Mucosa of gallbladder (tissue), 1 donor: Measurements from ENCODE around the gene TFB1M. TPM values are rescaled to one million over a fixed set of nuclear protein-coding genes. Genes with fewer than 3 reads are reported as not detected.
"Not testable (repeated sequence)": the region's sequence is repeated elsewhere in the genome, so short reads cannot be mapped to it uniquely, and the experiment has no call there.

Source experiments
- DNase-seq: peaks from one replicate; pipeline ENCODE4 v3.0.0-alpha.2; 2020; ENCODE audit warnings: low spot score
- total RNA-seq: library from RNA; stranded (reverse); gene quantifications from one replicate; pipeline ENCODE4 v1.2.1, GENCODE V29; 2021
- donor health status: DM: no; HTN: no; CAD: no.

TFB1M gene
- total RNA-seq, 1 donor from 2014 or later, result 17.6 TPM

DNA sequence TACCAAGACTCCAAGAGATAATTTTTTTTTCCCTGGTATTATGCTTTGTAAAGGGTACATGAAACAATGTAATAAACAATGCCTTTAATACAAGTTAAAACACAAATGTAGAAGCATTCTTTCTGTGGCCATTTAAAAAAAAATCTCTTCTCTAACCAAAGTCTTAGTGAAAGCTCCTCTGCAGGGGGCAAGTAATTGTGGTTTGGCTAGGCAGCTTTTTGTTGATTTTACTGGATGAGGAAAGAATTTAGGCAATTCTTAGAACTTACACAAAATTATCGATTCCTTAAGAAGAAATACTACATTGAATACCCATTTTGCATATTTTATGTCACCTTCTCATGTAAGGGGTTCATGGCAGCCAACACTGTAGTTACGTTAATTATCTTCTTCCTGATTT lies 12.4 kb downstream of the TFB1M start:
- DNase-seq, result no peak

DNA sequence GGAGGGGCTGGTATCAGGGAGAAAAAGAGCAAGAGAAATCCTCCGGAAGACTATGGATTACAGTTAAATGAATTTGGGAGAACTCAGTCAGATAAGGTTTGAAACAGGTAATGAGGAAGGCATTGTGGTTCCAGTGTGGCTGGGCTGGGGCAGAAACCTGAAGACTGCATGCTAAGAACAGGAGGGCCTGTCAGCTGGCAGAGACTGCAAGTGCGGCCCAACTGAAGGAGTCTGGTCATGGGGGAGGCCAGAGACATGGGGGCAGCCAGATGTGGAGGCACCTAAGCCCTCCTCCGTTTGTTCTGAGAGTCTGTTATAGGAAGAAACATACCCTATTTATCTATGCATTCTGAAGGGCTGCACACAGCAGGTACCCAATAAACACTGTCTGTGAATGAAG lies 16.6 kb downstream of the TFB1M start:
- DNase-seq, result no peak

DNA sequence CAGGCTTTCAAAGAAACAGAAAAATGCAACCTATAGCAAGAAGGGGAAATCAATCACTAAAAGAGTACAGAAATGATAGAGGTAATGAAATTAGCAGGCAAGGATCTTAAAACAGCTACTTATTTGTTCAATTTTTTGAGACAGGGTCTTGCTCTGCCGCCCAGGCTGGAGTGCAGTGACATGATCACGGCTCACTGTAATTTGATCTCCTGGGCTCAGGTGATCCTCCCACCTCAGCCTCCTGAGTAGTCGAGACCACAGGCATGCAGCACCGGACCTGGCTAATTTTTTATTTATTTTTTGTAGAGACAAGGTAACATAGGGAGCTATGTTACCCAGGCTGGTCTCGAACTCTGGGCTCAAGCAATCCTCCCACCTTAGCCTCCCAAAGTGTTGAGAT lies 21.6 kb downstream of the TFB1M start:
- no peak for DNase-seq

DNA sequence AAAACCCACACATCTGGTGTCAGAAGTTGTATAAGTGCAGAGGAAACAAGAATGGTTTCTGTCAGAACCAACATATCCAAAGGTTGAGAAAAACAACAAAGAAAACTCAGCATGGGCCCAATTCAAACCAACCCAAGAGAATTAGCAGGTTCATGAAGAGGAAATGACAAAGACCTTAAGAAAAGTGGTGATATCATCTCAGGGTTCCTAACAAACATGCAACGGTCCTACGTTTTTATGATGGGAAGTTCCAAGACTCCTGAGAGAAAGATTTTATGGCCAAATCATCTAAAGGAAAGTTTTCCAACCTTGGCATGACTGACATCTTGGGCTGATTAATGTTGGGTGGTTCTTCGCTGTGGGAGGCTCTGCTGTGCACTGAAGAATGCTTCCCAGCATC lies 23.0 kb downstream of the TFB1M start:
- no peak for DNase-seq

DNA sequence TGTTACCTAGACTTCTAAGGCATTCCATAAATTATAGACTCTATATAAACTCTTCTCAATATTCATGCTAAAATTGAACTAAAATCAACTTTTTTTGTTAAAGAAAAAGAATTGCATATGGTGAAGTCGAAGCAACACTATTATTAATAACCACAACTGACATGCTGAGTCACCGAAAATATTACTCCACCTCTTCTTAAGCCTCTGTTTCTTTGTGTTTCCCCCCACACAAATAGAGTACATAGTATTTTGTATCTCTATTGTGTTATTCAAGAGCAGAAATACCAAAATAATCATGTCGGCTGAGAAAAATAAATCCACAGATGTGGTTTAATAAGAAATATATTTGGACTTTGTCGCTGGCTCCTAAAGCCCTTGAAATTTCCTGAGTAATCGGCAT lies 23.8 kb downstream of the TFB1M start:
- no peak for DNase-seq

DNA sequence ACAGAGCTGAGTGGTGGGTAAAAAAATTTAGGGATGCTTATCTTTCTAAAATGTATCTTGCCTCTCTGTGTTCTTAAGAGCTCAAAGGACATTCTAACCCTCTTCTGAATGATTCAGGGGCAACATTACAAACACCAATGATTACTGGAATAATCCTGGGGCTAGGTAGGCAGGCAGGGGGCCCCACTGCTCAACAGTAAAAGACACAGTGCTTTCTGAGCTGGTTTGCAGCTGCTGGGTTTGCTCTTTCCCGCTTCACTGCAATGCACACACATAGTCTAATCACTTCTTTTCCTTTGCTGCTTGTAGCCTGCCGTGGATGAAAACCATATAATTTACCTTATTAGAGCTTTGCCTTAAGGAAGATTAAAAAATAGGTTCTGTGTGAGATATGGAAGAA lies 26.5 kb downstream of the TFB1M start:
- DNase-seq, result no peak

DNA sequence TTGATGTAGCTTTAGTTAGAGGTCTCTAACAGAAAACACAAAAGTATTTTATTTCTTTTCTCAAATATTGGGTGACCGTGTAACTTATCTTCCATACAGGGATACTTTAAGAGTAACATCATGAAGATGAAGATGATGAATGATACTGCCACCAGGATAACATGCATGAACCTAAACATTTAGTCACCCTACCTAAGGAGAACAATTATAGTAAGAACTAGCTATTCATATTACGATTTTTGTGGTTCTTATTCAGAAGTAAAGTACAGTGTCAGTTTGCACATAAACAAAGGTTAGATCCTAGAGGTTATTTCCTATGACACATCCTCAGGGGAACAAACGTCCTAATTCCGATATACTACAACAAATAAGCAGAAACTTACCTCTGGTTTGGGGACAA lies 29.5 kb downstream of the TFB1M start:
- no peak for DNase-seq

DNA sequence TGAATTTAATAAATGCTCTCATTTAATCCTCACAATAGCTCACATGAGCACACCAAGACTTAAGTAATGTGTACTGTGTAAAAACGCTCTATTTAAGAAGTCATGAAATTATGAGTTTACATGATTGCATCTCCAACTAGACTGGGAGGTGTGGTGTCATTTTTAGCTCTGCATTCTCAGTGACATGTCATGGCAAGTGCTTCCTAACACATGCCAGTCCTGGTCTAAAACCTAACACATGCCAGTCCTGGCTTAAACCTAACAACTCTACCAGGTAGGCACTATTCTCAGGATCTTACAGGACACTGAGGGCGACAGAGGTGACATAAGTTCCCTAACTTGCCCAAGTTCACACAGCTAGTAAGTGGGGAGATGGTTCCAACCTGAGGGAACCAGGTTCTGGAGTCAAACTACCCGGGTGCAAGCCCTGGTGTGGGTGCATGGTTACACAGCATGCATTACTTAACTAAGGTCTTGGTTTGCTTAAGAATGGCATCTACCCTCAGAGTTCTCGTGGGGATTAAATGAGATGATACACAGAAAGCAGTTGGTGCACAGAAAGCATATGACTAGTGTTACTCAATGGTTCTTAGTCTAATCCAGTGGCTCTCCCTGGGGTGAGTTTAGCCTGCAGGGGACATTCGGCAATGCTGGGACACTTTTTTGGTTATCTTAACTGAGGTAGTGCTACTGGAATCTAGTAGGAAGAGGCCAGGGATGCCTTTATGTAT lies 35.8 kb downstream of the TFB1M start:
- no peak for DNase-seq

DNA sequence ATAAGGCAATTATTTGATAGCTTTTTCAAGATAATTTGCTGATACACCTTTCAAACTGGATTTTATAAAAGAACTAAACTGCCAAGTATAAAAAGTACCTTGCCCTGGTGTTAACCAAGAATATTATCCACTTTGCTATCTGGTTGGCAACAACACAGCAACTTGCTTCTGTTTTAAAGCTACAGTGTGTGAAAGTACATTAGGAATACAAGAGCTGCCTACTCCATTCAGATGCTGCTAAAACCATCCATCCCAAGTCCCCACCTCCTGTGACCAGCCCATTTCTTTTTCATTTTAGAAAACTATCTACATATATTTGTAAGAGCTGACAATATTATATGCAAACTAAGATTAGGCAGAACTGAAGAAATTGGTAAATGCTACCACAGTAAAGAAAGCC lies 37.6 kb downstream of the TFB1M start:
- no peak for DNase-seq

DNA sequence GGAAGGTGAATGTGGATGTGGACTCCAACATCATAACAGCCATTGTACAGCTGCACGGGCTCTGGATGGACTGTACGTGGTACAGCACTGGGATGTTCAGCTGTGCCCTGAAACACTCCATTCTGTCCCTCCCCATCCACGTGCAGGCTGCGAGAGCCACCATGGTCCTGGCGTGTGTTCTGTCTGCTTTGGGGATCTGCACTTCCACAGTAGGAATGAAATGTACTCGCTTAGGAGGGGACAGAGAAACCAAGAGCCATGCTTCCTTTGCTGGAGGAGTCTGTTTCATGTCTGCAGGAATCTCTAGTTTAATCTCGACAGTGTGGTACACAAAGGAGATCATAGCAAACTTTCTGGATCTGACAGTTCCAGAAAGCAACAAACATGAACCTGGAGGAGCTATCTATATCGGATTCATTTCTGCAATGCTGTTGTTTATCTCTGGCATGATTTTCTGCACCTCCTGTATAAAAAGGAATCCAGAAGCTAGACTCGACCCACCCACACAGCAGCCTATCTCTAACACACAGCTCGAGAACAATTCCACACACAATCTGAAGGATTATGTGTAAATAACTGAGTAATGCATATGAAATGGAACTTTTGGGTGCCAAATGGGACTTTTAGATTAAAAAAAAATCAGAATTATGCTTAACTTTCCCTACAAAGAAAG lies 38.3 kb downstream of the TFB1M start:
- DNase-seq, result no peak

DNA sequence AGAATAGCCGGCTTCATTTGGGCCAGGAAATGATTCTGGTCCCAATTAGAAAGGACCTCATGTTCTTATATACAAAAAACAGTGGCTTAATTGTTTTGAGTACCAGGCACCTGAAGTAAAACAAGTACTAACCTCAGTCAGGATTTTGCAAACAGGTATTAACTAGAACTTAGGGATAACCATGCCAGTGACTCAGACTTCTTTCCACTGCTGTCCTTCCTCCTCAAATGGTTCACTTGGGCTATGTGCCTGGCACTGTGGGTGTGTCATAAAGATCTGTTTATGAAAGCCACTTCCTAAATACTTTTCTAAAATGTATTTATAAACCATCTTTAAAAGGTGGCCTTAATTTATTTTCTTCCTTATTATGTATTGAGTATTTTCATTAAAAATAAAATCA lies 39.8 kb downstream of the TFB1M start:
- DNase-seq, result no peak

DNA sequence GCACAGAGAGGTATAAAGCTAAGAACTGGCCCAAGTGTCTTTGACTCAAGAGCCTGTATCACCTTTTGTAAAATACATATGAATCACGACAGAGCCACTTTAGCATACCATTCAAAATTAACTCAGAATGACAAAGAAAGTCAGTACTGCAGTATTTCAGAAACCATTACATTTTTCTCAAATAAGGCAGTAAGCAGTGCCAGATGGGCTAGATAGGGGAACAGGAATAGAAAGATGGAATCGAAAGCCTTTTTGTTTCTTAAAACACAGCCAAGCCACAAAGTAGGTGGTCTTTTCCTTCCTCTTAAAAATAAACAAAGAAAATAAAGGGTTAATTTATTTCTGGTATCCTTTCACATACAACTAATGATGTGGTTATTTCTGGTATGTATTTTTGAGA lies 40.2 kb downstream of the TFB1M start:
- DNase-seq, result no peak

DNA sequence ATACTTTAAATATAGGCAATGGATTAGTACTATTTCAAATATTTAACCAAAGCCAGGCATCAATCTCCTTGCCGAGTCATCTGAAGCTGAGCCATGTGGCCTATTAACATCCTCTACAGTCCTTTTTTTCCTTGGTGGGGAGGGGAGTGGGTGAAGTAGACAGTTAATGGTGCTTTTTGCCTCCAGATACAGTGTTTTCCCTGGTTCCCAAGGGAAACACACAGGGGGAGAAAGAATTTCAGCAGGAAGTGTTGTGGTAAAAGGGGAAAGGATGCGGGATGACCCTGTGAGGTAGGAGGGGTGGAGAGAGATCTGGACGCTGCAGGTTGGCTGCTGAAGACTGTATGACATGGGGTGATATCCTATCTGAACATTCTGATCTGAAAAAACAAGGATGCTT lies 40.9 kb downstream of the TFB1M start:
- DNase-seq, result no peak

DNA sequence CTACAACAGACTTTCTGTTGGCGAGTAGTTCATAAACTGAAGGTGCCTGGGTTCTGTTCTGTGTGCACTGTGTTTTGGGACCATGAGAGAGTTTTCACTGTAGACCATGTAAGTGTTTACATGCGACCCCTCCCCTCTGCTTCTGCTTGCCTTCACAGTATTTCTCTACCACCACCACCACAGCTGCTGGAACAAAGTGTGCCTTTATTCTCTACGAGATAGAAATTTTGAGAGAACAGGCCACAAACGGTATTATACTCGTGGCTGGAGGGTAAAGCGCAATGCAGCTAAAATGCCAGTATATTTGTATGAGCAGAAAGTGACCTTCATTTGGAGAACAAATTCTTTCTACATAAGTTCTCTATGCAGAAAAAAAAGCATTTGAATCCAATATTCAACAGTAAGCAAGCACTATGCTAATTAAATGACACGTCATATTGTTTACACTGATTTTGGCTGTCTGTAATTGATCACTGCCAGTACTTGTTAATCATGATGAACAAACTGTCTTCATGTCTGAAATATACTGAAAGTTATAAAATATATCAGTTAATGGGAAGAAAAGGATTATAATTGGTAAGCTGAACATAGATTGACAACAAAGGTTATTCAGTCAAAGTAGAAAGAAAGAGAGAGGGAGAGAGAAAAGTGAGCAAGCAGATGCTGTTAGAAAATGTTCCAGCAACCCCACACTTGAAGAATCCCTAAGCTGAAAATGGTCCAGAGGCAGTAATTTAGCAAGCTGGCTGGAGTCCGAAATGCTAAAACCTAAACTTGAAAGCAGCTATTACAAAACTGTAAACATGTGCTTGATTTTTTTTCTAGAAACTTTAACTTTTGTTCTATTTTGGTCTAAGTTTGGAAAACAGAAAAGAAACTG lies 41.7 kb downstream of the TFB1M start:
- no peak for DNase-seq

DNA sequence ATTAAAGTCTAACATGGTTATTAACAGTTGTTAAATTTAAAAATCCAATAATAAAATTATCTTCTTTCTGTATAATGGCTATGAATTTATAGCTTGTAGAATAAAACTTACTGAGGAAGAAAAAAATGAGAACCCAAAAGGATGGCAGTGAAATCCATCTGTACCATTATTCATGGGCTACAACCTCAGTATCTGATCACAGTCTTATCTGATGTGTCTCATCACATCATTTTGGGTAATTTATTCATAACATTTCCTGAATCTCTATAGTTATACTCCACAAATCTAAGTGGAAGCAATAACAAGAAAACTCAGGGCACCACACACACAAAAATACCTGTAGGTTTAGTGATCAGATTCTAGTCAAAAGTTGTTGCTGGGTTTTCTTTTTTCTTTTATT lies 43.1 kb downstream of the TFB1M start:
- no peak for DNase-seq

DNA sequence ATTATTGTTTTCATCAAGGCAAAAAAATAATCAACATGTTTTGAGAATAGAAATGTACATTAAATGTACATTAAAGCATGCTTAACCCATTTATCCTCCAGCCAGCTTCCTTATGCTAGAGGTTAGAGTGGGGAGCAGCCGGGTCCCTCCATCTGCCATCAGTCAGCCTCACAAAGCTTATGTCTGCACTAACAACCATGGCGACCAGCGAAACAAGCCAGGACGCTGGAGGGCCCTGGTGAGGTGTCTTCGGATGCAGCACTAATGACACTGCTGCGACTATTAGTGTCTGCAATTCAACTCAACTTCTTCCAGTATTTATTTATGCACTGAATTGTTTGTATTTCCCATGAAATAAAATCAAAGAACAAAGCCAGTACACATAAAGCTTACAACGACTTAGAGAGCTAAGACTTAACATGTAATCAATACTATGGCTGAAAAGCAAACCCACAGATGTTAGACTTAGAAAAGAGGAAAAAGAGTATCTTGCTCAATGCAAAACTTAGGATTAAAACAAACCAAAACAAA lies 43.7 kb downstream of the TFB1M start:
- DNase-seq, result no peak

DNA sequence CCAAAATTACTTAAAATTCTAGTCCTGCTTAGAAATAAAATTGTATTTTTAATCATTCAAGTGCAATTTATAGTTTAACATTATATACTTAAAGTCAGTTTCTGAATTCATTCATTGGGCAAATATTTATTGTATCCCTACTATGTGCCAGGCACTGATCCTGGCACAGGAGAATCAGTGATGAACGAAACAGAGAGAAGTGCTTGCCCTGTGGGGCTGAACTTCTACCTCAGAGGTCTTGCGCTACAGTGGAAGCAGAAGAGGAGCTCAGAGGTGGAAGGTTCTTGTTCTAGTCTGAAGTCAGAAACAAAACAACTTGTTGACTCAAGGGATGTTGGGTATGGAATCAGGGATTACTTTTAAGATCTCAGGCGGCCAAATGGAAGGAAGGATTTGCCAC lies 44.5 kb downstream of the TFB1M start:
- no peak for DNase-seq

DNA sequence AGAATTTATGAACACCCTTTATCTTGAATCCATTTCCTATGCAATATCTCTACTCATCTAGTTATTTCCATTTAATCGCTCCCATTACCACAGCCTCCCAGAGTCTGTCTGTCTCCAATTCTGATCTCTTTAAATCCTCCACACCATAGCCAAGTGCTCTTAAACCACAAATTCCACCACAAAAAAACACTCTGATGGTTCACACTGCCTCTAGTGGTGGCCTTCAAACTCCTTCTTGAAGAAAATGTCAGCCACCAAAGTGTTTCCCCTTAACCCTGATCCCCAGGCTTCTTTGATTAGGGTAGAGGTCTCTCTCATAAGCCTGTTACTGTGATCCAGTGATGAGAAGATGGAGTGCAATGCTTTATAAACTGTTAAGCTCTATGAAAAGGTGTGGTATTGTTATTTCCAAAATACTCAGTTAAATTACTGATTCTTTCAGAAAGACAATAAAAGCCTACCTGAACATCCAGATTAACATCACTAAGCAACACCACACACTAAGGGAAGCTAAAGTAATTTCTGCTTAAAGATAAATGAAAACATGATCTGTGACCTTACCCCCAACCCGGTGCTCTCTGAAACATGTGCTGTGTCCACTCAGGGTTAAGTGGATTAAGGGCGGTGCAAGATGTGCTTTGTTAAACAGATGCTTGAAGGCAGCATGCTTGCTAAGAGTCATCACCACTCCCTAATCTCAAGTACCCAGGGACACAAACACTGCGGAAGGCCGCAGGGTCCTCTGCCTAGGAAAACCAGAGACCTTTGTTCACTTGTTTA lies 46.0 kb downstream of the TFB1M start:
- not testable (repeated sequence) for DNase-seq

DNA sequence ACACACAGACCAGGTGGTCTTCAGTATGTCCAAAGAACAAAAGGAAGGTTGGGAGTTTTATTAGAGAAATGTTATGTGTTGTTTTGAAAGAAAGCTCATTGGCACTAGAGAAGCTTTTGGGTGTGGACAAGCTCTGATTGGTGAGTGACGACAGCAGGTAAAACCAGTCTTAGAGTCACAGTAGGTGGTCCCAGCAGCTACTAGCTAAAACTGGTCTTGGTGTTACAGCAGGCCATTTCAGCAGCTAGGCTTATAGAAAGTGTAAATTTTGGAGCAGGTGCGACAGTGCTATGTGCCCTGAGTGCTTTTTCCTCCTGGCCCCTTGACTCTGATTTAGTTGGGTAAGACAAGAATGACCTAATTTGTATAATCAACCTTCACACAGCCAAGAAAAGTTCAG lies 46.9 kb downstream of the TFB1M start:
- DNase-seq, result no peak

DNA sequence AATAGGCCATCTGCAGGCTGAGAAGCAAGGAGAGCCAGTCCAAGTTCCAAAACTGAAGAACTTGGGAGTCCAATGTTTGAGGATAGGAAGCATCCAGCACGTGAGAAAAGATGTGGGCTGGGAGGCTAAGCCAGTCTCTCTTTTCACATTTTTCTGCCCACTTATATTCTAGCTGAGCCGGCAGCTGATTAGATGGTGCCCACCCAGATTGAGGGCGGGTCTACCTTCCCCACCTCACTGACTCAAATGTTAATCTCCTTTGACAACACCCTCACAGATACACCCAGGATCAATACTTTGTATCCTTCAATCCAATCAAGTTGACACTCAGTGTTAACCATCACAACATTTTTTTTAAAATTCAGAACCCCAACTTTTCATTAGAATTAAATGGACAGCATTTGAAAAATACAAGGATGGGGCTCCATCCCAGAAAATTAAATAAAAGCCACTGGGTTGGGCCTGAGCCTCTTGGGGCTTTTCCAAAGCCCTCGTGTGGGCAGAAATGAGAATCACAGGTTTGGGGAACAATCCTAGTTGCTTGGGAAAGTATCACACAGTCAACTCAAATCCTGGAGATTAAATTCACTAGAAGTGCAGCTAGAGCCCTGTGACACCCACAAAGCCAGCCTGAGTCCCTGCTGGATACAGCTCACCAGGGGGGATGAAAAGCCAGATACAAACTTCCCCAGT lies 48.3 kb downstream of the TFB1M start:
- no peak for DNase-seq

DNA sequence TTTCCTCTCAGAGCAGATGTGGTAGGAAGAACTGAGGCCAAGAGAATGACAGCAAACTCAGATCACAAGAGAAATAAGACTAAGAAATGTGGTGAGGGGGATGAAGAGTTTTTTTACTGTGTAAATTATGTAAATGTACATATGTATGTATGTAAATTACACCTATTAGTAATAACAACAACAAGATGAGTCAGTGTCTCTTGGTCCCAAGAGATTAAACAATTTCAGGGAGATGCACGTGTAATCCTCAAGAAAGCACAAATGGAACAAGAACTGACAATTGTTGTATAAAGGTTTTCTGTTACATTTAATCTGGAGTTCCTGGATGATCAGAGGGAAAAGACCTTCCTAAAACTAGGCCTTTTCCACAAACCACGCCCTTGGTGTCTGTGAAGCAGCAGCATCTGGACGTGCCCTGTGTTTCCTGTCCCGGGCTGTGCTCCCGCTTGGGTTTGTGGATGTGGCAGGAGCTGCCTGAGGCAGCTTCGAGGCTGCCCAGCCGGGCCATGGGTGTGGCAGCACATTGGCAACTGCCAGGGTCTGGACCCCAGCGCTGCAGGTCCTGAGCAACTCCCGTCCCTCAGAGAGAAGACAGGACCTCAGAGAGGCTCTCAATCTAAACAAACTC lies 49.5 kb downstream of the TFB1M start:
- no peak for DNase-seq
